Islet precursor cell (in vitro differentiated cells): ENCODE measurements around the gene NARS2.
"Not testable (repeated sequence)": the region's sequence is repeated elsewhere in the genome, so short reads cannot be mapped to it uniquely, and the experiment has no call there.

Experiments used
- DNase-seq: peaks from one replicate; pipeline ENCODE4 v3.0.0-alpha.2; 2018

Gene NARS2

DNA sequence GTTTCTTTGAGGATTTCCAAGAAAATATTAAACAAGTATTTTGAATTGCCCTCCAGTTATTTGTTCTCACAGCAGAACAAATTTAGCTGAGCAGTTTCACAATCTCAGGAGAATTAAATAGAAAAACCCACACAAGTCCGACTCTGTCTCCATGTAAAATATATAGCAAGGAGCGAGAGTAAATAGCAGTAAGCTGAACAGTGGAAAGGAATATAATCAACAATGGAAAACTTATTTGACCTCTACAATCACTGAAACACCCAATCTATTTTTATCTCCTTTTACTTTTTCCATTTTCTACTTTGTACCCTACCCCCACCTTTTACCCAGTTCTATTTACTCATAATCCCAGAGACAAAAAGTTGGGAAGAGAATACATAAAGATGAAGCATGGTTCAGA lies 34.4 kb downstream of the NARS2 start:
- DNase-seq, result no peak

DNA sequence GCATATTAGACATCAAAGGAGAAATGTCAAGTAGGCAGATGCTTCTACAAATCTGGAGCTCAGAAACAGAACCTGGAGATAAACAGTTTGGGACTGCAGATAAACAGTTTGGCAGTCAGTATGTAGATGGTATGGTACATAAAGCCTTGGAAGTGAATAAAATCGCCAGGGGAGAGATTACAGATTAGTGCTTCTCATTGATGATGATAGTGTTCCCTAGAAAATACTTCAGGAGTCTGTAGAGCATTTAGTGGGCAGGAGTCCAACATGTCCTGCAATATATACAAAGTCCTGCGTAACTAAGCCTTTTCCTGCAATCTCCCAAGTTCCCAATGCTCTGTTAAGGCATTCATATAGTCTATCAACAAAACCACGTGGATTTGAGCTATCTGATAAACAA lies 35.2 kb downstream of the NARS2 start:
- DNase-seq, result no peak

DNA sequence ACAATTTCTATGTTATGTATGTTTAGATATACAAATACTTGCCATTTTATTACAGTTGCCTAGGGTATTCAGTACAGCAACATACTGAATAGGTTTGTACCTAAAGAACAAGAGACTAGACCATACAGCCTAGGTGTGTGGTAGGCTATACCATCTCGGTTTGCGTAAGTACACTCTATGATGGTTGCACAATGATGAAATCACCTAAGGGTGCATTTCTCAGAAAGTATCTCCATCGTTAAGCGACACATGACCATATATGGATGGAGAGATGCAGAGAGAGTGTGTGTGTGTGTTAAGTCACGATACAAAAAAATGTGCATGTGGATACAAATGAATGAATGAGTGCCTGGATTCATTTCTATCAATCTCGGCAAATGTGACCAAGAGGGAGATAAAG lies 37.7 kb downstream of the NARS2 start:
- DNase-seq, result no peak

DNA sequence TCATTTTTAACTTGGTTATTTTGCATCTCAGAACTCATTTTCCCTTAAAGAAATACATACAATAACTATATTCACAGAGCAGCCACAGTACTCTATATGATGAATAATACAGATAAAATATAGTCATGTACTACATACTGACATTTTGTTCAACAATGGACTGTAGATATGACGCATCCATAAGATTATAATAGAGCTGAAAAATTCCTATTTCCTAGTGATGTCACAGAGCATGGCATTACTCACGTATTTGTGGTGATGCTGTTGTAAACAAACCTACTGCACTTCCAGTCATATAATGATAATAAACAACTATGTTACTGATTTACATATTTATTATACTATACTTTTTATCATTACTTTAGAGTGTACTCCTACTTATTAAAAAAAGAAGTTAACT lies 38.7 kb downstream of the NARS2 start:
- no peak for DNase-seq

DNA sequence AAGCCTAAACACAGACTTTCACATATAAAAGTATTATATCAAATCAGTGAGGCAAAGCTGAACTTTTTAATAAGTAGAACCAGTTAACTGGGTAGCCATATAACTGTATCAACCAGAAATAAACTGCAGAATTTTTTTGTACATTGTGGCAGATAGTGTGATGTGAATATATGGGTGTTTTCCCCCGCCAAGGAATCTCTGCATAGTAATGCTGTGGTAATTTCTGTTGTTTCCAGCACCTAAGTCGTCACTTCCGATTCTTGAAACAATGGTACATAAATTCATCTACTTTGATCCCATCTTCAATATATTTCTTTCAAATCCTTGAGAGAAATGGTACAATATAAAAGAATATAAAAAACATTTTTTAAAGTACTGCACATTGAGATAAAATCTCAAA lies 39.6 kb downstream of the NARS2 start:
- no peak for DNase-seq

DNA sequence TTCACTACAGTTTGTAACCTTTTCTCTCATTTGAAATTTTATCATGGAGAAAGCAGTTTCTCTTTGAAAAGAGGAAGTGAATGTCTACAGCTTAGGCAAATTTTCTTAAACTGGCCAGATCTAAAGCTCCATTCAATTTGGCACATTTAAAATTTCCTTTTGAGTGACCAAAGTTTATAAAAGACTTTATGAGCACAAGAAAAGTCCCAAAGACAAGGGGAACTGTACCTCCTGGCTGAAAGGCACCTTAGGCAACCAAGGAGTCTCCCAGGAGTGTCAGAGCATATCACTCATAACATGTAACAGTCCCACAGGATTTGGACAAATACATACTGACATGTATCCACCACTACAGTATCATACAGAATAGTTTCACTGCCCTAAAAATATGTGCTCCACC lies 41.3 kb downstream of the NARS2 start:
- no peak for DNase-seq

DNA sequence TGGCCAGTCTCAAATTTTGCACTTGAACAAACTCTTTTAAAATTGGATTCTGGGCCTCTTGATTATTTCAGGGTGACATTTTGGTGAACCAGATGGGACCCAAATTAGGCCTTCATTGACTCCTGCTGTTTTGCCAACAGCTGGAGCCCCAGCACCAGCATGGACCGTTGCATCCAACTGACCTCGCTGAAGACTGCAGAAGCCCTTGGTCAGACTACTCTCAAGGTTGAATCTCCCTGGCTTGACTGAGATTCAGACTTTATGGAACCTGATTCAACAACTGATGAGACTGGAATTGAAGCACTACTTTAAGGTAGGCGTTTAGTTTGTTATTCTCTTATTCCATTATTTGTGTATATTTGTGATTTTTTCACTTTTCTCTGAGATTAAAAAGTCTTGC lies 41.7 kb downstream of the NARS2 start:
- no peak for DNase-seq

DNA sequence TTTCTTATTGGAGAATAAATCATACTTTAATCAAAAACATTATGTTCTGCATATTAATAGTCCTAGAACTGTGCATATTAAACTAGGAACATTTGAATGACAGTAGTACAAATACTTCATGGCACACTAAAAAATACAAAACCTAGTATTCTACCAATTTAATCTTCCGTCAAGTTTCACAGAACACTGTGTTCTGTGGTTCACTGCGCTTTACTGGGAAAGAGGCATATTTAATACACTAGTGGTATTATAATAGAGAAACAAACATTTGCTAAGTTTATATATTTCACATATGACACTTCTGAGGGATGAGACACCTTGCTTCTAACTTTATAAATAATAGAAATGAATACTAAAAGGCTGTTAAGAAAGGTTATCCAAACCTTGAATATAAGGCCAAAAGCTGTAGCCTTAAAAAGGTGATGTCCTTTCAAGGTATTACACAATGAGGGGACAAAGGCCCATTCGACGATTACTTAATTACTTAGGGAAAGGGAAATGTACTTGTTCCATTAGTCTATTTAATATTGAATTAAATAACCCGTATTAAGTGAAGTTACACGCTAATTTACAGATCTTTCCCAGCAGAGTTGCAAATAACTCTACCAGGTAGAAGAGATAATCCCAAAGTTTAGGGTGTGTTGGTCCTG lies 48.0 kb downstream of the NARS2 start:
- no peak for DNase-seq

DNA sequence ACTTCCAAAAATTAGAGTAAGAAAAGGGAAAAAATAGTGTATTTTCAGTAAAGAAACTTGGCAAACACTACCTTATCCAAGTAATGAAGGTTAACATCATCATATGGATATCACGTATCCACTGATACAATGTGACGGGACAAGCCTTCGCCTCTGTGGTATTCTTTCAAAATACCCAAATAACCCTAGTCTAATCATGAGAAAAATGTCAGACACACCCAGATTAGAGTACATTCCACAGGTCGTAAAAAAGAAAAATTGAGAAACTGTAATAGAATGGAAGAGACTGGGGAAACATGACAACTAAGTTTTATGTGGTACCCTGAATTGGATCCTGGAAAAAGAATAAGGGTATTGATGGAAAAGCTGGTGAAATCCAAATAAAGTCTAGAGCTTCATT lies 48.9 kb downstream of the NARS2 start:
- no peak for DNase-seq

DNA sequence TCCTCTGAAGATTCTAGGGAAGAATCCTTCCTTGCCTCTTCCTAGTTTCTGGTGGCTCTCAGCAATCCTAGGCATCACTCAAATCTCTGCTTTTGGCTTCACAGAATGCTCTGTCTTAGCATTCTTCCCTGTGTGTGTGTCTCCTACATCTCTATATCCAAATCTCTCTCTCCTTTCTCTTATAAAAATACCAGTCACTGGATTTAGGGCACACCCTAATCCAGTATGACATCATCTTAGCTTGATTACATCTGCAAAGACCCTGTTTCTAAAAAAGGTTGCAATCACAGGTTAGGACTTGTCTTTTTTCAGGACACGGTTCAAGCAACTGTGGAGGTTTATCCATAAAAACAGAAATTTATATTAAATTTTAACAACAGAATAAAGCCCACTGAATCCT lies 54.4 kb downstream of the NARS2 start:
- no peak for DNase-seq

DNA sequence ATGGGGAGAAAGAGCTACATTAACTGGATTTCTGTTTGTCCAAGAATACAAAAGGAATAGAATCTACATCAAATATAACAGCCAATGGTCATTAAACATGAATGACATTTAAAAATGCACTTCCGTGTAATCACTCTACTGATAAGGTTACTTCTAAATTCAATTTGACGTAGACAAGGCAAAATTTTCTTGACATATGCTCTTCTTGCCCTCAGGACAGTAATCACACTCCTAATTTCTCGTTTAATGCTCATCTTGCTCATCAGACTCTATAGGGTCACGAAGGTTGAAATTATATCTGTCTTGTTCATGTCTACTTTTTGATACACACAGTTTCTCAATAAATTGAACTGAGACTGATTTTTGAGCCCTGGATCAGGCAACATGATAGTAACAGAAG lies 58.4 kb downstream of the NARS2 start:
- no peak for DNase-seq

DNA sequence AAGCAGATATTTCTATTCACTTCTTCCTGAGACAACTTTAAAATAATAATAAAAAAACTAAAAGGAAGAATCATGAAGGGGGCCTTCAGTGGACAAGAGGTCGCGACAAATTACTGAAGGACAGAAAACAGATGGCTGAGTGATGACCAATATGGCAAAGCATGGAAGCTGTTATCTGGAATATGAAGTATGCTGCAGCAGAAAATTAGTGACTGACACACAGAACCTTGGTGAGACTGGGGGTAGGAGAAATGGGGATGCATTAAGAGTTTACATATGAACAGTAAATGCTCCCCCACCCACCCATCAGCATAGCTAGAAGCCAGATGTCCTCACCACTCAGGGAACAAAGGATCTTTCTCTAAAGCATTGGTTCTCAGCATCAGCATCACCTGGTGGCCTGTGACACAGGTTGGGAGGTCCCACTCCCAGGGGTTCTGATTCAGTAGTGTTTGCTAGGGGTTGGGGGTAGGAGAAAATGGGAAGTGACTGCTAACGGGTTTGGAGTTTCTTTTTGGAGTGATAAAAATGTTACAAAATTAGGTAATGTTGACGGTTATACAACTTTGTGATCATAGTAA lies 59.7 kb downstream of the NARS2 start:
- no peak for DNase-seq

DNA sequence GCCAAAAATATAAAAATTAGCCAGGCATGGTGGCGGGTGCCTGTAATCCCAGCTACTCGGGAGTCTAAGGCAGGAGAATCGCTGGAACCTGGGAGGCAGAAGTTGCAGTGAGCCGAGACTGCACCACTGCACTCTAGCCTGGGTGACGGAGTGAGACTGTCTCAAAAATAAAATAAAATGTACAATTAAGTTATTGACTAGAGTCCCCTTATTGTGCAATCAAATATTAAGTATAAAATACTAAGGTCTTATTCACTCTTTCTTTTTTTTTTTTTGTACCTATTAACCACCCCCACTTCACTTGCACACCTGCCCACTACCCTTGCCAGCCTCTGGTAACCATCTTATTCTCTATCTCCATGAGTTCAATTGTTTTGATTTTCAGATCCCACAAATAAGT lies 61.6 kb downstream of the NARS2 start:
- not testable (repeated sequence) for DNase-seq

DNA sequence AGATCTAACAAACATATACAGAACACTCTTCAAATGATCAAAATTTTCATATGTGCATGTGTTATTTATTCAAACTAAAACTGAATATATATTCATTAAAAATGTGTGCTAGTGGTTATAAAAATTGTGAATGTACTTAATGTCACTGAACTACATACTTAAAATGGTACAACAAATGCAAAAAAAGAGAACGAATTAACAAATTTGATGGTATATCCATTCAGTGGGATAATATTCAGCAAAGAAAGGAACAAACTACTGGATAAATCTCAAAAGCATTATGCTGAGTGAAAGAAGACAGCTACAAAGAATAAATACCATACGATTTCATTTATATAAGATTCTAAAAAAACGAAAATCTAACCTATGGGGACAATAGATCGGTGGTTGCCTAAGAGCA lies 64.1 kb downstream of the NARS2 start:
- DNase-seq, result no peak

DNA sequence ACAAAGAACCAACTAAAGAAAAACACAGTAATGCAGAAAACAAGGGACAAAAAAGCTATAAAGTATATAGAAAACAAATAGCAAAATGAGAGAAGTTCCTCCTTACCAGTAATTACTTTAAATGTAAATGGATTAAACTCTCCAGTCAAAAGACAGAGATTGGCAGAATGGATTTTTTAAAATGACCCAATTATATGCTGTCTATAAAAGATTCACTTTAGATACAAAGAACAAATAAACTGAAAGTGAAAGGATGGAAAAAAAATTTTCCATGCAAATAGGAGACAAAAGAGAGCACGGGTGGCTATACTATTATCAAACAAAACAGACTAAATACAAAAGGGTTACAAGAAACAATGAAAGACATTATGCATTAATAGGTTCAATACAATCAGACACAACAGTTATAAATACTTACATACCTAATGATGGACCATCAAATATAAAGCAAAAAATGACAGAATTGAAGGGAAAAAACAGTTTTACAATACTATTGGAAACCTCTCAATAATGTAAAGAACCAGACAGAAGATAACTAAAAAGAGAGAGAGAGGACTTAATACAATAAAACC lies 64.6 kb downstream of the NARS2 start:
- no peak for DNase-seq

DNA sequence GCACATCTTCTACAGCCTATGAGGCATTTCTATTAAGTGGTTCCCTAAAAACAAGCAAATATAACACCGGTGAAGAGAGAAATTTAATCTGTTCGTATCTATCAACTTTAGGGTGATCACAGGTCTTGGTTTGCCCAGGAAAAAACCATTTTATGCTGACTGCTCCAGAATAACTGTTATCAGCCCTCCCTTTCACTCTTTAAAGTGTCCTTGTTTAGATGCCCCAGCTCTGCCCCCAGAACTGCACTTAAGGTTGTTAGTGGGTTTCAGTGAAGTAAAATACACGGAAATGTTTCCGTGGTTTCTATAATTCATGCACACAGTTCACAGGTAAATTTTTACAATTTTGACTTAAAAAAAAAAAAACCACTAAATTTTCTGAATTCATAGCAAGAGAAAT lies 70.0 kb downstream of the NARS2 start:
- no peak for DNase-seq

DNA sequence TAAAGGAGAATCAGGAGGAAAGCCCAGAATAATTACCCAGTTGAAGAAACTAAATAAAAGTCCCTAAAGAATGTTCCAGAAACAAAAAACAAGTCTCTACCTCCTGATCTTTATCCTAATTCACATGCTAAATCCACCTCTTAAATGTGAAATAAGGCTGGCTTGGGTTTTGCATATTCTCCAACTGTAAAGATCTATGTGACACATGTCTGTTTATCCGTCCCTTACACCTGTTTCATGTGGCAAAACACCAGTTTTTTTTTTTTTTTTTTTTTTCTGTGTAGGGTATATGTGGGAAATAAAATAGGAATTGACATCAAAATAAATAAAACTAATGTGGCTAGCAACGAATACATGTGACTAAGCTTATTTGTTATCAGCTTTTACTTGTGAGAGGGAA lies 70.5 kb downstream of the NARS2 start:
- DNase-seq, result no peak

DNA sequence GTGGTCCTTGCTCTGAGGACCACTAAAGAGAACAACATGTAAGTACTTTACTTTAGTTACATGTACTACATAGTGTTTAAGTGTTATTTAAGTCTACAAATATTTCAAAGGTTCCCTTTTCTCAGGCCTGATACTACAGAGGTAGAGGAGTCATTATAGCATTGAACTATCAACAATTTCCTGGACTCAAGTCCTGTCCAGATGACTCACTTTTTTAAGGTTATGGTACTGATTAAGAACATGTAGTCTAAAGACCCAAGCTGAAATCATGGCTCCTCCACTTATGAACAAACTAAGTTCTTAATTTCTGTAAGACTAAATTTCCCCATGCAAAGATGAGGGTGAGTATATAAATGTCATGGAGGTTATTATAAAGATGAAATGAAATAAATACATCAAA lies 74.7 kb downstream of the NARS2 start:
- no peak for DNase-seq

DNA sequence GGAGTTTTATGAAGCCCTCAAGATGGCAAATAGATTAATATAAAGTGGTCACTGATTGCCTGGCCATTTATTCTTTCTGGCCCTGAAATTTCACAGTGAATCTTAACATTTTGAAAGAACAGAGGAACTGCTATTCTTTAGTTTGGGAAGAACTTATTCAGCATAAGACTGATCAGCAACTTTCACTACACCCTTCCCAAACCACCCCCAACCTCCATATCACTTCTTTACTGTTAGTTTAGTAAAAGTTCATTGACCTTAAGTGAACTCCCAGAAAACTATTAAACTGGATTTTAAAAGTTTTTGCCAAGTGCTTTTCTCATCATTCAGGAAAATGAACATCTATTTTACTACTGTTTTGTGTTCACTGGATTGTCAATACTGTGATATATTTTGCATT lies 77.4 kb downstream of the NARS2 start:
- DNase-seq, result no peak

DNA sequence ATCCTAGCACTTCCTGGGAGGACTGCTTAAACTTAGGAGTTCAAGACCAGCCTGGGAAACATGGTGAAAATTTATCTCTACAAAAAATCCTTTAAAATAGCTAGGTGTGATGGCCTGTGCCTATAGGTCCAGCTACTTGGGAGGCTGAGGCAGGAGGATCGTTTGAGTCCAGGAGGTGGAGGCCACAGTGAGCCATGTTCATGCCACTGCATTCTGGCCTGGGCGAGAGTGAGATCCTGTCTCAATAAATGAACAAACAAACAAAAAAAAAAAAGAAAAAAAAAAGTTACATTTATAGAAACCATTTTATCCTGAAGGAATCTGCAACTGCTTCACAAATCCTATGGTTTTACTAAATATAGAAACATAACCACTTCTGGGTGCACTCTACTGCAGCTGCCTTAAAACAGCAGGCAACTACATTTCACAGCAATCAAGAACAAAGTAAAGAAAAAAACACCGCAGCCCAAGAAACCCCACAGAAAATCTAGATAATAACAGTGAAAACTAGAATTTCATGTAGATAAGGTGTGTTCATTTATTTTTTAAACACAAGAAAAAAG lies 81.2 kb downstream of the NARS2 start:
- no peak for DNase-seq

DNA sequence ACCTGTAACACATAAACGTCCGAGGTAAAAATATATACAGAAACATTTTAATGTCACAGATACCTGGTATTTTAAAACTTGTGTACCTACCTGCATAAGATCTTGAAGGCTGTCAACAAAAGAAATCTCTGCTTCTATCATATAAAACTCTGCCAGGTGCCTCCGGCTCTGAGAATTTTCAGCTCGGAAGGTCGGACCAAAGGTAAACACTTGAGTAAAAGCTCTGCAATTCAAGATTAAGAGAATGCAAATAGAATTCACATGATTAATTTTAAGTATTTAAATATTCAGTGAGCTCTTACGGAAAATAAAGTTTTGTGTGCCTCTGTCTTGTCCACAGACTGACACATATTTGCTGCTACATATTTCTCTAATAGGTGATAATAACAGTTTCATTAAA lies 81.7 kb downstream of the NARS2 start:
- no peak for DNase-seq

DNA sequence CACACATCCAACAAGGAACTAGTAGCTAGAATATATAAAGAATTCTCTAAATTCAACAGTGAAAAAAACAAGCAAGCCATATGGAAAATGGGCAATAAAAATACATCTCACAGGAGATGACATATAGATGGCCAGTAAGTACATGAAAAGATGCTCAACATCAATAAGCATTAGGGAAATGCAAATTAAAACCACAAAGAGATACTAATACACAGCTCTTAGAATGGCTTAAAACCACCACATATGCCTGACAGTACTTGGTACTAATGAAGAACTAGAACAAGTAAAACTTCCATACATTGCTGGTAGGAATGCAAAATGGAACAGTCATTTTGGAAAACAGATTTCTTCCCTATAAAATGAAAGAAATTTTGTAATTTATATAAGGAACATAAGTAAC lies 85.5 kb downstream of the NARS2 start:
- no peak for DNase-seq

DNA sequence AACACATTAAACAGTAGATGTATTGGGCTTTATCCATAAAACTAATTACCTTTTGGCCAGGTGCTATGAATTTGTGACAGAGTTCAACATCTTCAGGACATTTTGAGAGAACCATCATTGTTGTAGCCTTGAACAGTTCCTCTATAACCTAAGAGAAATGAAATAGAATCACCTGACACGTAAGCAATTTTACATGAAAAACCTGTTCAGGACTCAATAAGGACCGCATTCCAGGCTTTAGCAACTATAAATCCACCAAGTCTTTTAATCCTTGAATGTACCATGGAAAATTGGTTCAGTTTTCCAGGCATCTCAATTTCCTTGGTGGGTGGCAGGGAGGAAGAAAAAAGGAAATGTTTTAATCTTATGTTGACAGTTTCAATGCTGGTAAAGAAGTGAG lies 96.1 kb downstream of the NARS2 start:
- DNase-seq, result no peak

DNA sequence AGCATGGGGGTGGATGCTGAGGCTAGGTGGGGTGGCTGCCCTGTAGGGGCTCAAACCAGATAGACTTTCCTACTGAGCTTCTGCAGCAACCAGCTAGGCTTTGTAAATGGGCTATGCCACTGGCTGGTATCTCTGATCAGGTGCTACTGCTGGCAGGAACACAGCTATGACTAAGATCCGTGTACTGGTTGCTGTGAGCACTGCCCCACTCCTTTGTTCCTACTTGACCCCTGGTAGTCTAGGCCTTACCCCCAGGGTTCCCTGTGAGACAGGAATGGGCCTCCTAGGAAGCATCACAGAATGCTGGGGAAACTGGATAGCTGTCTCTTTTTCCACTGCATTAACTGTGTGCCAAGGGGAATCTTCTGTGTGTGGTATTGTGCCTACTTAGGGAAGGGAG lies 98.6 kb downstream of the NARS2 start:
- no peak for DNase-seq

DNA sequence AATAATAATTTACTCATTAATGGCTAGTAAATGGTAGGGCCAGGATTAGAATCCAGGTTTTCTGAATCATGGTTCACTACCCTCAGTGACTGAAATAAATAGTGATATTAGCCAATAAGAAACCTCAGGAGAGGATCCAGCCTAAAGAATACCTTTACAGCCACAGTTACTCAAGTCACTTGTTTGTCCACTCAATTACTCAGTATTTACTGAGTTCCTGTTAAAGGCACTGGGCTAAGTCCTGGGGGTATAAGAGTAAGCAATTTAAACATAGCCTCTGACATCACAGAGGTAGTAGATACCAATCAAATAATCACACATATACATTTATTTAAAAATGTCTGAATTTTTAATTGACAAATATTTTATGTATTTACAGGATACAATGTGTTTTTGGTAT lies 100.2 kb downstream of the NARS2 start:
- no peak for DNase-seq
